H1 (cell line): Measurements from ENCODE around the gene UNC5B. TPM values are rescaled to one million over a fixed set of nuclear protein-coding genes. Genes with fewer than 3 reads are reported as not detected.

Experiments
- CHD7 ChIP-seq: fragments of 300-600 bp; sonication (generic); IDR thresholded peaks from 2 replicates; pipeline ENCODE4 v1.7.1; 2012; ENCODE audit warnings: low read length, moderate library complexity, mild to moderate bottlenecking, inconsistent platforms; ENCODE audit not compliant: insufficient replicate concordance
- CTCF ChIP-seq, 3 experiments: IDR thresholded peaks; 1 replicate in 2 of 3; 2 replicates in 1 of 3; pipeline versions ENCODE4 v1.5.1 to v1.6.1; 2011; ENCODE audit warnings: low read length in 3 of 3, mild to moderate bottlenecking in 3 of 3, inconsistent platforms in 2 of 3, low read depth in 1 of 3, moderate library complexity in 1 of 3; ENCODE audit not compliant: insufficient read depth in 1 of 3; ENCODE audit errors: control extremely low read depth in 1 of 3
- E2F6 ChIP-seq: IDR thresholded peaks from 2 replicates; pipeline ENCODE4 v1.6.1; 2012; ENCODE audit warnings: inconsistent platforms
- RBBP5 ChIP-seq: IDR thresholded peaks from 2 replicates; pipeline ENCODE4 v1.7.1; 2012; ENCODE audit warnings: low read depth, mild to moderate bottlenecking, inconsistent platforms, low read length, moderate library complexity, borderline replicate concordance
- SUZ12 ChIP-seq: fragments of 200-600 bp; sonication (generic); IDR thresholded peaks from 2 replicates; pipeline ENCODE4 v1.6.1; 2012; ENCODE audit warnings: mild to moderate bottlenecking, inconsistent platforms, low read length, moderate library complexity, mixed read lengths
- TAF7 ChIP-seq: optimal IDR thresholded peaks from 2 replicates; pipeline ENCODE3; 2011; ENCODE audit warnings: low read depth, mild to moderate bottlenecking, inconsistent platforms, low read length, moderate library complexity, borderline replicate concordance
- polyA plus RNA-seq, 7 experiments: library from polyadenylated mRNA; depleted of rRNA in 3 of 7; stranded (reverse) in 5 of 7; unstranded in 2 of 7; fragments of >200 nt in 5 of 7; fragments of 200-250 nt in 2 of 7; gene quantifications; 1 replicate in 5 of 7; 2 replicates in 1 of 7; 4 replicates in 1 of 7; pipeline versions ENCODE4 v1.2.1 to v1.2.3, GENCODE V29; 2011 to 2013; ENCODE audit warnings: missing spikeins in 2 of 7, mixed read lengths in 2 of 7
- total RNA-seq: library from RNA; stranded (reverse); fragmentation: NEBNext Ultra II Directional; extraction: Animal tissue kit (Norgen Biotek cat#: 25700); gene quantifications from 2 replicates; pipeline ENCODE4 v1.2.1, GENCODE V29; 2021

UNC5B gene
- total and polyA plus RNA-seq, 2 of the 8 experiments (the other 6 are each of a cell fraction or from before 2014, with no cell fraction given), result 27.9 to 31.8 TPM

GRCh38 chr10:71344154-71344925 lies 132.0 kb downstream of the UNC5B start (continued):
- TF ChIP-seq CHD7, result peak; percentile 30
- no peak for TF ChIP-seq E2F6
- TF ChIP-seq RBBP5, result no peak
- TF ChIP-seq TAF7, result no peak
- no peak for TF ChIP-seq SUZ12
- TF ChIP-seq CTCF (IDR thresholded peaks at IDR 0.05; ENCODE audit: control extremely low read depth in 1 of 3, insufficient read depth in 1 of 3, low read depth in 1 of 3, low read length in 3 of 3), result peak in 1 of 3 experiments; percentile 20; a peak in 1 of 4 replicates
